Breast epithelium (tissue), 4 donors: Measurements from ENCODE around the gene BNC2. TPM values are rescaled to one million over a fixed set of nuclear protein-coding genes. Genes with fewer than 3 reads are reported as not detected.
A peak's percentile ranks its signal among the peaks of the same experiment; 100 is the strongest.

Experiments used
- DNase-seq, 2 donors: peaks; one replicate each; pipeline ENCODE4 v3.0.0-alpha.2; 2019; ENCODE audit warnings: low spot score in 2 of 2
- H3K27ac ChIP-seq, 2 donors: fragments of 200-600 bp; sonication (generic) in 1 of 2; one replicate each; pipeline ENCODE4 v1.5.1; 2016 to 2019; ENCODE audit warnings: mild to moderate bottlenecking in 1 of 2
- H3K27me3 ChIP-seq, 2 donors: fragments of 200-600 bp; sonication (generic) in 1 of 2; one replicate each; pipeline versions ENCODE4 v1.5.1 to v1.6.0; 2017 to 2019; ENCODE audit warnings: control low read depth in 1 of 2, mild to moderate bottlenecking in 1 of 2
- H3K36me3 ChIP-seq: fragments of 200-600 bp; one replicate; pipeline ENCODE4 v1.5.1; 2019
- H3K4me1 ChIP-seq, 2 donors: fragments of 200-600 bp; sonication (generic); one replicate each; pipeline ENCODE4 v1.5.1; 2016 to 2019; ENCODE audit warnings: control low read depth in 1 of 2
- H3K4me3 ChIP-seq, 3 donors: fragments of 200-600 bp; sonication (generic); 1 replicate in 2 of 3; 2 replicates in 1 of 3; pipeline ENCODE4 v1.5.1; 2016 to 2019; ENCODE audit warnings: mild to moderate bottlenecking in 3 of 3, moderate library complexity in 2 of 3
- H3K9me3 ChIP-seq, 2 donors: fragments of 200-600 bp; sonication (generic) in 1 of 2; one replicate each; pipeline ENCODE4 v1.5.1; 2016 to 2019; ENCODE audit warnings: control low read depth in 1 of 2
- CTCF ChIP-seq, 3 donors: fragments of 450-650 bp; IDR thresholded peaks; one replicate each; pipeline ENCODE4 v1.5.1; 2016 to 2017; ENCODE audit warnings: antibody characterized with exemption in 3 of 3, mild to moderate bottlenecking in 3 of 3, moderate library complexity in 3 of 3
- POLR2A ChIP-seq: fragments of 450-650 bp; IDR thresholded peaks from one replicate; pipeline ENCODE4 v1.6.1; 2016; ENCODE audit warnings: antibody characterized with exemption, mild to moderate bottlenecking, moderate library complexity
- POLR2AphosphoS5 ChIP-seq, 3 donors: sonication (generic); formaldehyde crosslinking; IDR thresholded peaks; one replicate each; pipeline ENCODE4 v1.6.1; 2017; ENCODE audit warnings: antibody characterized with exemption in 3 of 3
- intact Hi-C: fragments of 100-400 bp; cut with DNase I; formaldehyde crosslinking; loops from one replicate; pipeline ENCODE4 v1.15.1; 2023; ENCODE audit warnings: low total_unique reads
- total RNA-seq, 3 donors: library from RNA; depleted of rRNA; stranded (reverse); fragments of >200 nt; gene quantifications; one replicate each; pipeline ENCODE4 v1.1.0, GENCODE V29; 2016

The BNC2 gene
- total RNA-seq, 3 donors from 2014 or later: 15.8 to 21.1 (median 17.0) TPM

GRCh38 chr9:16730162-16730561 lies 140.3 kb downstream of the BNC2 start:
- peaks cover 0 to 4% of the 10 kb centered on the region in 2 donors for H3K27me3 ChIP-seq
- no peak overlapping the region for H3K4me3 ChIP-seq
- no peak for TF ChIP-seq POLR2A
- TF ChIP-seq CTCF (IDR thresholded peaks at IDR 0.05): no peak
- no peak for TF ChIP-seq POLR2AphosphoS5 (IDR thresholded peaks at IDR 0.05)
- no peaks in the 10 kb centered on the region for H3K4me1 ChIP-seq
- H3K36me3 ChIP-seq: no peaks in the 10 kb centered on the region
- no peaks in the 10 kb centered on the region for H3K9me3 ChIP-seq
- intact Hi-C loops: no loop called here
- no peak for DNase-seq
- no peak overlapping the region for H3K27ac ChIP-seq

- H3K4me1 ChIP-seq: no peaks in the 10 kb centered on the region
- H3K36me3 ChIP-seq: no peaks in the 10 kb centered on the region
- no peaks in the 10 kb centered on the region for H3K9me3 ChIP-seq
- H3K4me3 ChIP-seq: no peak overlapping the region
- H3K27me3 ChIP-seq: peaks cover 0 to 4% of the 10 kb centered on the region in 2 donors
- no peak for DNase-seq
- TF ChIP-seq CTCF (IDR thresholded peaks at IDR 0.05) (no peak), POLR2A (no peak), POLR2AphosphoS5 (IDR thresholded peaks at IDR 0.05) (no peak)
- intact Hi-C loops: no loop called here
- no peak overlapping the region for H3K27ac ChIP-seq
These were observed 140.8 kb downstream of the BNC2 start for GRCh38 chr9:16729651-16730050.

DNA sequence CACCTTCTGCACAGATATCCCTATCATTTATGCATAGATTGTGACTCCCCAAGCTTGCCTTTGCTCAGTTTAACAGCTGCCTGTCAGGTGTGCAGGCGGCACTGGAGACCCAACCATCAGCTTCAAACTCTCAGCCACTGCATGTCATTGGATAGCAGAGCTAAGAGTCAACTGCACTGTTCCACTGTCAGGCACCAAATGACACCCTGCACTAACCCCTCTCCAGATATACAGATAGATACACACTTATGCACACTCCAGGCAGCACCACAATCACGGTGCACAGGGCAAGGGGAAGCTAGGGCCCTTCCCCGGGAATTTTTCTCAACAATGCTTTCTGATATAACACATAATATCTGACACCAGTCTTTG lies 142.3 kb downstream of the BNC2 start:
- intact Hi-C loops: no loop called here

GRCh38 chr9:16727452-16728136 lies 142.9 kb downstream of the BNC2 start:
- TF ChIP-seq CTCF (IDR thresholded peaks at IDR 0.05): no peak
- no peak for TF ChIP-seq POLR2AphosphoS5 (IDR thresholded peaks at IDR 0.05)
- TF ChIP-seq POLR2A: no peak
- H3K4me3 ChIP-seq: peak overlapping the region; percentile 52 to 78 (median 58)
- no peak for DNase-seq
- peak overlapping the region; percentile 66 to 93 for H3K27ac ChIP-seq
- H3K9me3 ChIP-seq: no peaks in the 10 kb centered on the region
- peaks cover 0 to 4% of the 10 kb centered on the region in 2 donors for H3K27me3 ChIP-seq
- H3K36me3 ChIP-seq: no peaks in the 10 kb centered on the region
- intact Hi-C loops: no loop called here
- H3K4me1 ChIP-seq: no peaks in the 10 kb centered on the region

More for the DNA sequence above, 142.3 kb downstream of the BNC2 start:
- DNase-seq: no peak
- no peaks in the 10 kb centered on the region for H3K9me3 ChIP-seq
- H3K27me3 ChIP-seq: peaks cover 0 to 4% of the 10 kb centered on the region in 2 donors
- H3K4me1 ChIP-seq: no peaks in the 10 kb centered on the region
- H3K27ac ChIP-seq: no peak overlapping the region
- TF ChIP-seq POLR2AphosphoS5 (IDR thresholded peaks at IDR 0.05) (no peak), CTCF (IDR thresholded peaks at IDR 0.05) (no peak), POLR2A (no peak)
- peak overlapping the region; percentile 52 to 78 (median 58) for H3K4me3 ChIP-seq
- H3K36me3 ChIP-seq: no peaks in the 10 kb centered on the region

DNA sequence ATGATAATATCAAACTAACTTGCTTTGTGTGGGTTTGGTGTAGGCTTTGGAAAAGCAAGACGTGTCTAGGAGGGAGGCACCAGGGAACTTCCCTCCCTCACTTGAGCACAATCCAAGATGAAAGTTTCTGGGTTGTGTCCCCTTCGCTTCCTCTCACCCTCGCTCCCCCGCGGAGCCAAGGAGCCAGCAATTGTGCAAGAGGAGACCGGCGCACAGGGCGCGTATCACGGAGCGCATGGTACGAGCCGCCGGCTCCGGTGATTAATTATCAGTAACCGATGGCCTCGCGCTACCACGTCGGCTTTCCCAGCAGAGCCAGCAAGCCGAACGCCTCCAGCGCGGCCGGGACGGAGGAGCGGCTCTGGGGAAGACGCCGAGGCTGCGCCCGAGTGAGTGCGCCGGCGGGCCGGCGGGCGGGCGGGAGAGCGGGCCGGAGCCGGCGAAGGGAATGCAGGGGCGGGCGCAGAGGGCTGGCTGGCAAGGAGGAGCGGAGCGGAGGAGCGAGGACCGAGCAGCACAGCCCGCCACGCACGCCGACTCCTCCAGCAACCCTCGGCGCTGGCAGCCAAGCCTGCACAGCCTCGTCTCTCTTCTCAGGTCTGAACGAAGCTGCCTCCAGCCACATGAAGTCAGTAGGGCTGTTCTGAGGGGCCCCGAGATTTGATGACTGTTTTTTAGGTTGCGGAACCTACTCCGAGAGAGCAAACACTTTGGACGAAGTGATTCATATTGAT lies 143.6 kb downstream of the BNC2 start:
- no peaks in the 10 kb centered on the region for H3K4me1 ChIP-seq
- no peak for TF ChIP-seq POLR2A
- peak; percentile 57 to 90 (median 84) for TF ChIP-seq POLR2AphosphoS5 (IDR thresholded peaks at IDR 0.05)
- peak overlapping the region; percentile 66 to 93 for H3K27ac ChIP-seq
- peaks cover 0 to 4% of the 10 kb centered on the region in 2 donors for H3K27me3 ChIP-seq
- DNase-seq: peak; percentile 30 to 61
- H3K9me3 ChIP-seq: no peaks in the 10 kb centered on the region
- peak overlapping the region; percentile 52 to 78 (median 58) for H3K4me3 ChIP-seq
- no peaks in the 10 kb centered on the region for H3K36me3 ChIP-seq
- intact Hi-C loops: no loop called here
